Neuronal stem cell (in vitro differentiated cells): ENCODE data around the gene ALG10B.
"Not testable (repeated sequence)": the region's sequence is repeated elsewhere in the genome, so short reads cannot be mapped to it uniquely, and the experiment has no call there.

Experiments
- DNase-seq: peaks from one replicate; pipeline ENCODE4 v3.0.0-alpha.2; 2013; ENCODE audit warnings: low spot score
- H2AFZ ChIP-seq: one replicate; pipeline ENCODE4 v1.6.1; 2013; ENCODE audit warnings: mild to moderate bottlenecking, low read length, inconsistent platforms
- H2AK5ac ChIP-seq: 2 replicates; pipeline ENCODE4 v1.6.1; 2013; ENCODE audit warnings: low read depth, mild to moderate bottlenecking, inconsistent platforms, low read length, moderate library complexity, mixed read lengths
- H2BK120ac ChIP-seq: 2 replicates; pipeline ENCODE4 v1.6.1; 2013; ENCODE audit warnings: low read depth, mild to moderate bottlenecking, inconsistent platforms, low read length, moderate library complexity, mixed read lengths
- H2BK12ac ChIP-seq: one replicate; pipeline ENCODE4 v1.6.1; 2013; ENCODE audit warnings: low read length, inconsistent platforms
- H2BK15ac ChIP-seq: 2 replicates; pipeline ENCODE4 v1.6.1; 2013; ENCODE audit warnings: mild to moderate bottlenecking, low read length, inconsistent platforms, mixed read lengths
- H2BK5ac ChIP-seq: one replicate; pipeline ENCODE4 v1.6.1; 2013; ENCODE audit warnings: inconsistent platforms, mild to moderate bottlenecking, low read length, moderate library complexity
- H3K14ac ChIP-seq: one replicate; pipeline ENCODE4 v1.6.1; 2013; ENCODE audit warnings: low read length, inconsistent platforms
- H3K18ac ChIP-seq: 2 replicates; pipeline ENCODE4 v1.6.1; 2013; ENCODE audit warnings: low read length, inconsistent platforms
- H3K23ac ChIP-seq: 2 replicates; pipeline ENCODE4 v1.6.1; 2013; ENCODE audit warnings: low read depth, mild to moderate bottlenecking, mixed read lengths, low read length, inconsistent platforms; ENCODE audit not compliant: poor library complexity
- H3K27ac ChIP-seq: replicated peaks from 3 replicates; pipeline ENCODE4 v1.5.1; 2013; ENCODE audit warnings: low read length, inconsistent platforms
- H3K27me3 ChIP-seq, 3 experiments: 2 replicates each; pipeline ENCODE4 v1.6.1; 2013; ENCODE audit warnings: low read length in 3 of 3, mild to moderate bottlenecking in 2 of 3, inconsistent platforms in 1 of 3, low read depth in 1 of 3, mixed read lengths in 1 of 3, moderate library complexity in 1 of 3; ENCODE audit not compliant: control insufficient read depth in 3 of 3, insufficient read depth in 3 of 3
- H3K36me3 ChIP-seq, 2 donors: replicated peaks in 1 of 2; 2 replicates each; pipeline ENCODE4 v1.6.1; 2013; ENCODE audit warnings: low read length in 2 of 2; ENCODE audit not compliant: control insufficient read depth in 2 of 2, insufficient read depth in 2 of 2
- H3K4ac ChIP-seq: 2 replicates; pipeline ENCODE4 v1.6.1; 2013; ENCODE audit warnings: inconsistent platforms, mild to moderate bottlenecking, low read length, moderate library complexity
- H3K4me1 ChIP-seq, 2 donors: 1 replicate in 1 of 2; 2 replicates in 1 of 2; pipeline ENCODE4 v1.6.1; 2013; ENCODE audit warnings: low read length in 2 of 2, low read depth in 1 of 2; ENCODE audit not compliant: control insufficient read depth in 2 of 2, insufficient read depth in 1 of 2
- H3K4me2 ChIP-seq: one replicate; pipeline ENCODE4 v1.6.1; 2013; ENCODE audit warnings: mild to moderate bottlenecking, low read length, inconsistent platforms; ENCODE audit not compliant: insufficient read depth, poor library complexity, severe bottlenecking
- H3K4me3 ChIP-seq, 2 donors: 2 replicates each; pipeline ENCODE4 v1.5.1; 2013; ENCODE audit warnings: low read length in 2 of 2, mild to moderate bottlenecking in 2 of 2, inconsistent platforms in 1 of 2, moderate library complexity in 1 of 2
- H3K79me1 ChIP-seq: one replicate; pipeline ENCODE4 v1.6.1; 2013; ENCODE audit warnings: low read depth, mild to moderate bottlenecking, inconsistent platforms, low read length, moderate library complexity
- H3K9ac ChIP-seq: one replicate; pipeline ENCODE4 v1.6.1; 2013; ENCODE audit warnings: mild to moderate bottlenecking, low read depth, low read length, inconsistent platforms; ENCODE audit not compliant: poor library complexity
- H3K9me3 ChIP-seq, 2 donors: replicated peaks in 1 of 2; 2 replicates each; pipeline versions ENCODE3 to v1.6.1; 2013; ENCODE audit warnings: low read length in 2 of 2, mild to moderate bottlenecking in 2 of 2, inconsistent platforms in 1 of 2, low read depth in 1 of 2, mixed read lengths in 1 of 2, moderate library complexity in 1 of 2; ENCODE audit not compliant: control insufficient read depth in 2 of 2, insufficient read depth in 1 of 2
- H4K8ac ChIP-seq: one replicate; pipeline ENCODE4 v1.6.1; 2013; ENCODE audit warnings: low read depth, mild to moderate bottlenecking, inconsistent platforms, low read length, moderate library complexity
- H4K91ac ChIP-seq: one replicate; pipeline ENCODE4 v1.6.1; 2013; ENCODE audit warnings: low read length, low read depth, mild to moderate bottlenecking, inconsistent platforms; ENCODE audit not compliant: poor library complexity
- WGBS, 2 donors: extraction: QIAGEN DNeasy Blood & Tissue Kit; methylation state at CpG; one replicate each; pipeline ENCODE4 v1.1.7; 2013; ENCODE audit warnings: missing lambda C conversion rate in 2 of 2, mixed read lengths in 1 of 2; ENCODE audit not compliant: insufficient read length in 2 of 2, insufficient replicate concordance in 1 of 2; ENCODE audit errors: extremely low coverage in 2 of 2; 5-methylcytosine and 5-hydroxymethylcytosine counted together

The ALG10B gene

GRCh38 chr12:38282886-38283285 is 33.7 kb upstream of the ALG10B start:
- Histone ChIP-seq H3K27ac (no peak overlapping the region), H2BK120ac (no peak overlapping the region), H3K4me2 (no peak overlapping the region), H2AK5ac (no peak overlapping the region), H3K9ac (no peak overlapping the region), H4K8ac (no peak overlapping the region), H4K91ac (no peak overlapping the region), H3K4me1 (no peaks in the 10 kb centered on the region), H3K18ac (no peak overlapping the region), H2BK15ac (no peak overlapping the region), H3K36me3 (no peaks in the 10 kb centered on the region), H2BK5ac (no peak overlapping the region), H3K14ac (no peak overlapping the region), H2AFZ (no peak overlapping the region), H3K9me3 (no peaks in the 10 kb centered on the region), H3K4me3 (no peak overlapping the region), H3K27me3 (no peaks in the 10 kb centered on the region), H3K79me1 (no peaks in the 10 kb centered on the region), H3K23ac (no peak overlapping the region), H3K4ac (no peak overlapping the region), H2BK12ac (no peak overlapping the region)
- no peak for DNase-seq

DNA sequence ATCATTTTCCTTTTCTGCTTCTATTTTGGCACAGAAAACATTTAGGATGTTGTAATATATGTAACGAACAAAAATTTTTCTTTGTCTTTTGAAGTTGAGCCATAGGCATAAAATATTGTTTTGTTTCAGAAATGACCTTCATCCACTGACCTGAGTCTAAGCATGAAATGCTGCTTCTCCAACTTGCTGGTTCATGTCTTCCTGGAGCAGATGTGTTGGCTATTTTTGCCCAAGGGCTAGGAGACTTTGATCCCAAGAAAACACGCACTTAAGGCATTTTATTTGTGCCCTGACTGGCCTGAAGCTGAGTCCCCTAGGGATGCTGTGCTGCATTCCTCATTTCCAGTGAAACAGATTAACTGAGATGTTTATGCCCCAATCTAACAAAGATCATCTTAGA is 27.2 kb upstream of the ALG10B start:
- H3K4ac ChIP-seq: no peak overlapping the region
- no peaks in the 10 kb centered on the region for H3K4me1 ChIP-seq
- H3K18ac ChIP-seq: no peak overlapping the region
- H3K27me3 ChIP-seq: no peaks in the 10 kb centered on the region
- H3K23ac ChIP-seq: no peak overlapping the region
- no peak overlapping the region for H2BK5ac ChIP-seq
- no peak overlapping the region for H4K91ac ChIP-seq
- no peak overlapping the region for H2AK5ac ChIP-seq
- H3K4me3 ChIP-seq: no peak overlapping the region
- no peak overlapping the region for H2BK12ac ChIP-seq
- WGBS, 2 donors: no CpG with 5 or more reads among the region's 2 CpGs
- H3K79me1 ChIP-seq: no peaks in the 10 kb centered on the region
- peaks cover 0 to 2% of the 10 kb centered on the region in 2 donors for H3K9me3 ChIP-seq
- H3K27ac ChIP-seq: no peak overlapping the region
- DNase-seq: no peak
- H3K36me3 ChIP-seq: no peaks in the 10 kb centered on the region
- no peak overlapping the region for H4K8ac ChIP-seq
- H3K14ac ChIP-seq: no peak overlapping the region
- H3K9ac ChIP-seq: no peak overlapping the region
- H3K4me2 ChIP-seq: no peak overlapping the region
- no peak overlapping the region for H2BK120ac ChIP-seq
- H2BK15ac ChIP-seq: no peak overlapping the region
- no peak overlapping the region for H2AFZ ChIP-seq

- no peak overlapping the region for H2BK12ac ChIP-seq
- no peak overlapping the region for H3K4ac ChIP-seq
- no peak overlapping the region for H4K91ac ChIP-seq
- H2BK15ac ChIP-seq: no peak overlapping the region
- H3K4me1 ChIP-seq: no peaks in the 10 kb centered on the region
- H3K9me3 ChIP-seq: peaks cover 0 to 4% of the 10 kb centered on the region in 2 donors
- no CpG with 5 or more reads among the region's 4 CpGs for WGBS, 2 donors
- no peak overlapping the region for H2BK120ac ChIP-seq
- H2AK5ac ChIP-seq: no peak overlapping the region
- no peak overlapping the region for H3K4me3 ChIP-seq
- no peaks in the 10 kb centered on the region for H3K27me3 ChIP-seq
- H2BK5ac ChIP-seq: no peak overlapping the region
- H3K23ac ChIP-seq: no peak overlapping the region
- no peak overlapping the region for H4K8ac ChIP-seq
- H3K36me3 ChIP-seq: no peaks in the 10 kb centered on the region
- H3K27ac ChIP-seq: no peak overlapping the region
- H3K14ac ChIP-seq: no peak overlapping the region
- no peak overlapping the region for H3K9ac ChIP-seq
- no peaks in the 10 kb centered on the region for H3K79me1 ChIP-seq
- H3K4me2 ChIP-seq: no peak overlapping the region
- H2AFZ ChIP-seq: no peak overlapping the region
- H3K18ac ChIP-seq: no peak overlapping the region
- DNase-seq: no peak
Observed at GRCh38 chr12:38291160-38291559, 25.4 kb upstream of the ALG10B start.

DNA sequence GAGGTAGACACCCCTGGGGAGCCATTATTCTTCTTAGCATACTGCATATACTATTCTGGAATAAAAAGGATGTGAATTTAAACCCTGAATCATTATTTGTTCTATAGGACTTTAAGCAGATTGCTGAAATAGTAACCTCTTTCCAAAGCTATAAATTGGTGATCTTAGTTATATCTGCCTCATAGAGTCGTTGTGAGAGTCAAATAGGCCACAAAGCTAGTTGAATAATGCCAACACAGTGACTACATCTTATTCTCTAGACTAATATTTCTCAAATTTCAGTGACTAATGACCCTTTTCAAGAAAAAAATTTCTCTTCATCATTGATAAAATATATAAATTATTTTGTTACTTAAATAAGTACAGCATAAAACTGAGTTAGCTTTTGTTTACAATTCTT is 13.6 kb upstream of the ALG10B start:
- H3K23ac ChIP-seq, H2BK12ac ChIP-seq, H2AFZ ChIP-seq, H3K14ac ChIP-seq, H3K9ac ChIP-seq, H3K4me1 ChIP-seq, H3K36me3 ChIP-seq, H3K27ac ChIP-seq, H3K4me3 ChIP-seq, H4K8ac ChIP-seq, H3K27me3 ChIP-seq, H3K79me1 ChIP-seq, H2BK120ac ChIP-seq, H4K91ac ChIP-seq, H3K9me3 ChIP-seq, H3K4me2 ChIP-seq, DNase-seq, H2BK15ac ChIP-seq, H3K4ac ChIP-seq, H2AK5ac ChIP-seq, H3K18ac ChIP-seq, H2BK5ac ChIP-seq: not testable (repeated sequence)
- no CpG with 5 or more reads among the region's 1 CpG for WGBS, 2 donors
